AG04449 (cell line): ENCODE results near the gene SELENOV.

Source experiments
- CTCF ChIA-PET: fragments of 350-600 bp; formaldehyde crosslinking; extraction: SDS; loops from one replicate; lab custom pipeline; 2021; ENCODE audit warnings: antibody characterized with exemption; lab: Yijun Ruan, JAX
- POLR2A ChIA-PET: fragments of 400-600, 350-600 bp; formaldehyde crosslinking; extraction: SDS; loops from one replicate; lab custom pipeline; 2020; ENCODE audit warnings: antibody characterized with exemption, inconsistent platforms; lab: Yijun Ruan, JAX
- DNase-seq: peaks from one replicate; pipeline ENCODE4 v3.0.0-alpha.2; 2010; ENCODE audit warnings: low read depth, low spot score
- H3K4me3 ChIP-seq: 2 replicates; pipeline ENCODE4 v1.5.1; 2011; ENCODE audit warnings: low read depth, mild to moderate bottlenecking, control low read depth, low read length
- TF ChIP-seq, protein P1 (sequence below): IDR thresholded peaks from one replicate; pipeline ENCODE4 v1.5.1; 2011; ENCODE audit warnings: mild to moderate bottlenecking, moderate library complexity, low read length, control low read depth, inconsistent platforms; ENCODE audit not compliant: insufficient read depth; ENCODE audit errors: missing control alignments

The SELENOV gene

DNA sequence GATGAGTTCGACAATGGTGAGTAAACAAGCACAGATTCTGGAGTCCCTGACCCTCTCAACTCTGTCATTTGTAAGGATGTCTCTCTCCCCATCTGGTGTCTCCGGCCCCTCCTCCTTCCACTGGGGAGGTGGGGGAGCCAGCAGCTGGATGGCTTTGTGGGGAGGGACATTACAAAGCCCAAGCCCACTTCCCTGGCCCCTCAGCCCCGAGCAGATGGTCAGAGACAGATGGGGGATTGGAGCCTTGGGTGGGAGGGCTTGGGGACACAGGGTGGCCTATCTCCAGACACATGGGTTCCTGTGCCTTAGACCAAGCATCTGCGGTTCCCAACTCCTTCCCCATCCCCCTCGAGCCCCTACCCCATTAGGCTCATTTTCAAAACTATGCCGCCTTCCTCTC lies 31.8 kb upstream of the SELENOV start:
- ChIA-PET CTCF (interaction anchor here (1.2 to 1.4 kb wide), 2 partner anchors 9 to 20 kb away, joined by 4 to 5 read pairs; no protein-coding TSS in a partner anchor), POLR2A (no interaction called here)
- DNase-seq = no peak
- TF ChIP-seq, protein P1, sequence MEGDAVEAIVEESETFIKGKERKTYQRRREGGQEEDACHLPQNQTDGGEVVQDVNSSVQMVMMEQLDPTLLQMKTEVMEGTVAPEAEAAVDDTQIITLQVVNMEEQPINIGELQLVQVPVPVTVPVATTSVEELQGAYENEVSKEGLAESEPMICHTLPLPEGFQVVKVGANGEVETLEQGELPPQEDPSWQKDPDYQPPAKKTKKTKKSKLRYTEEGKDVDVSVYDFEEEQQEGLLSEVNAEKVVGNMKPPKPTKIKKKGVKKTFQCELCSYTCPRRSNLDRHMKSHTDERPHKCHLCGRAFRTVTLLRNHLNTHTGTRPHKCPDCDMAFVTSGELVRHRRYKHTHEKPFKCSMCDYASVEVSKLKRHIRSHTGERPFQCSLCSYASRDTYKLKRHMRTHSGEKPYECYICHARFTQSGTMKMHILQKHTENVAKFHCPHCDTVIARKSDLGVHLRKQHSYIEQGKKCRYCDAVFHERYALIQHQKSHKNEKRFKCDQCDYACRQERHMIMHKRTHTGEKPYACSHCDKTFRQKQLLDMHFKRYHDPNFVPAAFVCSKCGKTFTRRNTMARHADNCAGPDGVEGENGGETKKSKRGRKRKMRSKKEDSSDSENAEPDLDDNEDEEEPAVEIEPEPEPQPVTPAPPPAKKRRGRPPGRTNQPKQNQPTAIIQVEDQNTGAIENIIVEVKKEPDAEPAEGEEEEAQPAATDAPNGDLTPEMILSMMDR = no peak
- no peak overlapping the region for H3K4me3 ChIP-seq

DNA sequence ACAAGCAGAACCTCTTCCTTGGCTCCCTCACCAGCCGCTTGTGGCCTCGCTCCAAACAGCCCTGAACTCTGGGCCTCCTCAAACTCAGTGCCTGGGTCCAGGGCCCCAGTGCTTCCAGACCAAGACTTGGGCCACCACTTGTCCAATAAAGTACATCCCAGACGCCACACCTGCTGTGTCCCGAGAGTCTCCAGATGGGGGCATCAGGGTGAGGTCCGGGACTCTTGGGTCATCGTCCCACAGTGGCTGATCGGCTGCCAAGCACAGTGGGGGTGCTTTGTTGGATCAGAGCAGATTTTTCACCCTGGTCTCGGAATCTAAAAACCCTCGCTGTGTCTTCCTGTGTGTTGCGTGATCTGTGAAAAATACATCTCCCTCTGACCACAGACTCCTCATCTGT lies 25.2 kb upstream of the SELENOV start:
- ChIA-PET POLR2A (interaction anchor here (1.0 kb wide), 1 partner anchor 9 kb away, joined by 6 read pairs; the partner anchor contains the start of gene TIMM50), CTCF (interaction anchor here (0.9 to 1.7 kb wide), 5 partner anchors 8 to 43 kb away, joined by 3 to 5 read pairs (median 3); partner anchors contain the start of genes DLL3 and EID2B)
- no peak for DNase-seq
- TF ChIP-seq, protein P1 = no peak
- no peak overlapping the region for H3K4me3 ChIP-seq

DNA sequence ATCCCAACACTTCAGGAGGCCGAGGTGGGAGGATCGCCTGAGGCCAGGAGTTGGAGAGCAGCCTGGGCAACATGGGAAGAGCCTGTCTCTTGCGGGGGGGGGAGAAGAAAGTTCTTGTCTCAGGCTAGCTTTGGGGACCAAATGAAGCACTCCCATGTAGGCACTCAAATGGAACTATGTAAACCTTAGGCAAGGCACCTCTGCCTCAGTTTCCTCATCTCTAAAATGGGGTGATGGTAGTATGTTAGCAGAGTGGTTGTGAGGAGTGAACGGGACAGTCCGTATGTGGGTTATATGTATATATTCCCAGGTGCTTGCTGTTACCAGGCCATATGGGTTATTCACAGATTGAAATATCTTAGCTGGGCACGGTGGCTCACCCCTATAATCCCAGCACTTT lies 22.7 kb upstream of the SELENOV start:
- TF ChIP-seq, protein P1 = no peak
- ChIA-PET POLR2A (no interaction called here), CTCF (interaction anchor here (0.7 to 0.9 kb wide), 2 partner anchors 10 to 11 kb away, joined by 3 read pairs; no protein-coding TSS in a partner anchor)
- H3K4me3 ChIP-seq = no peak overlapping the region
- no peak for DNase-seq

DNA sequence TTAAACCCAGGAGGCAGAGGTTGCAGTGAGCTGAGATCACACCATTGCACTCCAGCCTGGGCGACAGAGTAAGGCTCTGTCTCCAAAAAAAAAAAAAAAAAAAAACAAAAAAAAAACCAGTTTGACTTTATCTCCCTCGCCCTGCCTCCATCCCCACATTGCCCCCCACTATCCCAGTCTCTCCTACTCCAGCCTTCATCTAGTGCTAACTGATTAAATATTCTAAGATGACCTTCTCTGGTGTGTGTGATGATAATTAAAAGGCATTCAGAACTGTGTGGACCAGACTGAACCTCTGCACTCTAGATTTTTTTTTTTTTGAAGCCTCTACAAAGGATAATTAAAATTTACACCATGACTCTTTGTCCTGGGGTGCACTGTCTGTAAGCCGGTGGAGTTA lies 22.2 kb upstream of the SELENOV start:
- TF ChIP-seq, protein P1 = no peak
- no peak overlapping the region for H3K4me3 ChIP-seq
- no peak for DNase-seq
- CTCF ChIA-PET = interaction anchor here (0.7 to 1.2 kb wide), 3 partner anchors 9 to 40 kb away, joined by 3 read pairs; partner anchors contain the start of gene EID2B
- POLR2A ChIA-PET = no interaction called here

DNA sequence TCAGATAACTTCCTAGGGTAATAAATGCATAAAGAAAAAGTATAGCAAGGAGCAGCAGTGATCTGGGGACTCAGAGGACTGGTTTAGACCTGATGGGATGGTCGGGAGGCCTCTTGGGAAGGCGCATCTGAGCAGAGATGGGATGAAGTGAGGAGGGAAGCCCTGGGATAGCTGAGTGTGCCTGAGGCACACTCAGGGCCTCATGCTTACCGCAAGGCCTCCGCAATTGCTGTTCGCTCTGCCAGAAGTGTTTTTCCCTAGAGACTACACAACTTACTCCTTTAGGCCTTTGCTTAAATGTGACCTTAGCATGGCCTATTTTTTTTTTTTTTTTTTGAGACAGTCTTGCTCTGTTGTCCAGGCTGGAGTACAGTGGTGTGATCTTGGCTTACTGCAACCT lies 20.3 kb upstream of the SELENOV start:
- DNase-seq = no peak
- ChIA-PET CTCF (interaction anchor here (0.9 to 7.6 kb wide), 2 partner anchors 20 to 39 kb away, joined by 3 to 45 read pairs; partner anchors contain the start of gene EID2B), POLR2A (no interaction called here)
- no peak overlapping the region for H3K4me3 ChIP-seq
- TF ChIP-seq, protein P1 = no peak

DNA sequence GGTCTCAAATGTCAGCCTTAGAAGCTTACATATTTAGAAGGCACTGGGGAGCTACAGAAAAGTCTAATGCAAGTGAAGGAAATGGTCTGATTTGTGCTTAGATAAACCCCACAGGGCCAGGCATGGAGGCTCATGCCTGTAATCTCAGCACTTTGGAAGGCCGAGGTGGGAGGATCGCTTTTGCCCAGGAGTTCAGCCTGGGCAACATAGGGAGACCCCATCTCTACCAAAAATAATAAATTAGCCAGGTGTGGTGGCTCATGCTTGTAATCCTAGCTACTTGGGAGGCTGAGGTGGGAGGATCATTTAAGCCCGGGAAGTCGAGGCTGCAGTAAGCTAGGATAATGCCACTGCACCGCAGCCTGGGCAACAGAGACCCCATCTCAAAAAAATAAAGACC lies 18.9 kb upstream of the SELENOV start:
- ChIA-PET POLR2A (interaction anchor here (1.2 kb wide), 2 partner anchors 16 to 60 kb away, joined by 3 to 5 read pairs; partner anchors contain the start of genes RPS16 and TIMM50), CTCF (interaction anchor here (0.7 to 7.6 kb wide), 5 partner anchors 9 to 56 kb away, joined by 3 to 45 read pairs (median 4); partner anchors contain the start of gene EID2B)
- TF ChIP-seq, protein P1 = no peak
- no peak overlapping the region for H3K4me3 ChIP-seq
- no peak for DNase-seq
